ENCODE results near the gene IRGC.

- no peak for TF ChIP-seq CTCF (IDR thresholded peaks at IDR 0.05; ENCODE audit: low read depth, low read length)
- no peak for TF ChIP-seq POLR2A (IDR thresholded peaks at IDR 0.05; ENCODE audit: extremely low read depth, insufficient read length)
Observed at GRCh38 chr19:43743059-43743458, 27.2 kb downstream of the IRGC start.
